Mucosa of descending colon (tissue), 3 donors: Measurements from ENCODE around the gene LKAAEAR1. TPM values are rescaled to one million over a fixed set of nuclear protein-coding genes. Genes with fewer than 3 reads are reported as not detected.
A peak's percentile ranks its signal among the peaks of the same experiment; 100 is the strongest.

Experiments
- ATAC-seq: fragments of 200-7000 bp; cut with Tn5 transposase; one replicate; pipeline ENCODE4 v1.9.1; 2020; ENCODE audit warnings: mild to moderate bottlenecking, moderate library complexity
- DNase-seq, 3 donors: peaks; one replicate each; pipeline ENCODE4 v3.0.0-alpha.2; 2020
- H3K36me3 ChIP-seq: fragments of 200-600 bp; one replicate; pipeline ENCODE4 v1.8.0; 2021; ENCODE audit warnings: low read depth, mild to moderate bottlenecking
- H3K4me1 ChIP-seq: fragments of 200-600 bp; one replicate; pipeline ENCODE4 v1.8.0; 2021; ENCODE audit warnings: low read depth, mild to moderate bottlenecking
- H3K4me3 ChIP-seq: fragments of 200-600 bp; one replicate; pipeline ENCODE4 v1.8.0; 2021; ENCODE audit warnings: mild to moderate bottlenecking
- H3K9me3 ChIP-seq: fragments of 200-600 bp; one replicate; pipeline ENCODE4 v1.8.0; 2021; ENCODE audit warnings: mild to moderate bottlenecking
- CTCF ChIP-seq: fragments of 200-600 bp; IDR thresholded peaks from one replicate; pipeline ENCODE4 v1.8.0; 2022; ENCODE audit warnings: antibody characterized with exemption, mild to moderate bottlenecking
- intact Hi-C, 2 donors: fragments of 100-400 bp; cut with DNase I in 1 of 2; cut with micrococcal nuclease in 1 of 2; formaldehyde crosslinking; loops; one replicate each; pipeline versions ENCODE4 v1.11.0 to v1.11.1; 2022; cut with DNase I, micrococcal nuclease
- total RNA-seq, 3 donors: library from RNA; stranded (reverse); fragmentation: NEBNext Ultra II Directional in 2 of 3; extraction: Animal tissue kit (Norgen Biotek cat#: 25700) in 2 of 3; gene quantifications; one replicate each; pipeline versions ENCODE4 v1.2.1 to v1.2.4, GENCODE V29; 2021 to 2023
- donor health status: DM: no; HTN: no; CAD: no; lungs with moderate emphysema.
- donor health status: DM: no; HTN: no; CAD: no.
- donor health status: DM: no; HTN: yes; CAD: no.

Gene LKAAEAR1
- total RNA-seq, 3 donors from 2014 or later: not detected

DNA sequence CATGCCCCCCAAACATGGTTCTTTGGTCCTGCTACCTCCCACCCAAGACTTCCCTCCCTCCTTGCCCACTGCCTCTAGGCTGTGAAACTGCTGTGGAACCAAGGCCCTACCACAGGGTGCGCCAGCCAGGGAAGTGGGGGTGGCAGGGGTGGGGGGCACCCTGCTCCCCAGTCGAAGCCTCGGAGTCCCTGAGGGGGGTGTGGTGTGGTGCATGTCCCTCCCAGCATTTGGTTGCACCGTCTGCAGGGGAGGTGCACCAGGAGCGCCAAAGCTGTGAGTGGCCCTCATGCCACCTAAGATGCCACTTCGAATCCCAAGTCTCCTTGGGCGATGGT is 6.7 kb downstream of the LKAAEAR1 start:
- no peak for DNase-seq
- Histone ChIP-seq H3K9me3 (no peaks in the 10 kb centered on the region), H3K4me1 (peaks cover 12% of the 10 kb centered on the region), H3K4me3 (no peak overlapping the region), H3K36me3 (no peaks in the 10 kb centered on the region)
- no peak for ATAC-seq
- no peak for TF ChIP-seq CTCF
- intact Hi-C loops: no loop called here

DNA sequence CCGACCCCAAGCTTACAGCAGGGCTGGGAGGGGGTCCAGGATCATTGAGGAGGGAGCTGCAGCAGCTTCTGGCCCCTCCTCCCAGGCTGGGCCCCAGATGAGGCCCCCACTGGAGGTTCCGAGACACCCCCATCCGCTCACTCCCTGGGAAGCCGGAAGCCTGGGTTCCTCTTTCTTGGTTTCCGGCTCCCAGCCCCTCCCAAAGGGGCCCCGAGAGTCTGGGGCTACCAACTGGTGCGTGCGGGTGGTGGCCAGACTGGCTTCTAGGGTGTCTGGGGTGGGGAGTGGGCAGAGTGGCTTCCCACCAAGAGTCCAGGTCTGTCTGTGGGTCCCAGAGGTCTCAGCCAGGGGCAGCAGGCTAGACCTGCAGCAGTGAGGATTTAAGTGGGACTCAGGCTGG is 7.1 kb downstream of the LKAAEAR1 start:
- Histone ChIP-seq H3K4me1 (peaks cover 12% of the 10 kb centered on the region), H3K36me3 (no peaks in the 10 kb centered on the region), H3K4me3 (no peak overlapping the region), H3K9me3 (no peaks in the 10 kb centered on the region)
- no peak for TF ChIP-seq CTCF
- DNase-seq (peak in 1 of 3 donors; percentile 82), ATAC-seq (peak; percentile 33)
- intact Hi-C loops: no loop called here

- DNase-seq (no peak), ATAC-seq (no peak)
- TF ChIP-seq CTCF: no peak
- no peak overlapping the region for H3K4me3 ChIP-seq
- no peaks in the 10 kb centered on the region for H3K9me3 ChIP-seq
- intact Hi-C loops: no loop called here
- no peaks in the 10 kb centered on the region for H3K36me3 ChIP-seq
- peaks cover 12% of the 10 kb centered on the region for H3K4me1 ChIP-seq
Measured at GRCh38 chr20:64076061-64076997, 7.9 kb downstream of the LKAAEAR1 start.

DNA sequence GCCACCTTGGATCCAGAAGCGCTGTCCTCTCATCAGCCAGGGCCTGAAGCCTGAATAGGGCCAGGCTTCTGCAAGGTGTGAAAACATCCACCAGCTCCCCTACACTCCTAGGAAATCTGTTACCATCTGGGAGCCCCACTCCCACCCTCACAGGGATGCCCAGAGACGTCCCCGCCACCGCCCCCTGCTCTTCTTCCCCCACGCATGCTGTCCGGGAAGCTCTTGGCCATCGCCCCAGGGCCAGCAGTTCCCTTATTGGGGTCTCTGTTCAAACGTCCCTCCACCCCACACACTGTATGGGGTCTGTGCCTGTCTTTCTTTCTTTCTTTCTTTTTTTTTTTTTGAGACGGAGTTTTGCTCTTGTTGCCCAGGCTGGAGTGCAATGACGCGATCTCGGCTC is 8.6 kb downstream of the LKAAEAR1 start:
- Histone ChIP-seq H3K4me3 (no peak overlapping the region), H3K9me3 (no peaks in the 10 kb centered on the region), H3K36me3 (no peaks in the 10 kb centered on the region), H3K4me1 (peaks cover 12% of the 10 kb centered on the region)
- DNase-seq: no peak
- no peak for ATAC-seq
- TF ChIP-seq CTCF: no peak
- intact Hi-C loops: no loop called here

DNA sequence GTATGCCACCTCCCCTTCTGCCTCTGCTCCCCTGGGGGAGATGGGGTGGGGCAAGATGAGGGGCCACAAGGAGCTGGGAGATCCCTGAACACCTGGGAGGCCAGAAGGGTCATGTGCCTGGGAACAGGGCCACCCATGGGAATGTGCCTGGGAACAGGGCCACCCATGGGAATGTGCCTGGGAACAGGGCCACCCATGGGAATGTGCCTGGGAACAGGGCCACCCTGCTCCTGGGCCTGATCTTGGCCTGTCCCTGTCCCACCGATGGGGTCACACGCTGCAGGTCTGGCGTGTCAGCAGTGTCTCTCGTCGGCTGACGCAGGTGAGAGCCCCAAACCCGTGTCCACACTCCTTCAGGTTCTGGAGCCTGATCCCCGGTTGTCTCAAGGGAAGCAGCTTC is 9.2 kb downstream of the LKAAEAR1 start:
- Histone ChIP-seq H3K4me3 (no peak overlapping the region), H3K4me1 (peaks cover 9% of the 10 kb centered on the region), H3K36me3 (no peaks in the 10 kb centered on the region), H3K9me3 (no peaks in the 10 kb centered on the region)
- no peak for DNase-seq
- intact Hi-C loops: no loop called here
- no peak for TF ChIP-seq CTCF
- ATAC-seq: no peak
